Stimulated activated CD8-positive, alpha-beta memory T cell treated with anti-CD3 and anti-CD28 coated beads, Interleukin-2, amount 100 ng/mL, for 1 hour (primary cell): Measurements from ENCODE around the gene TRIOBP.

ENCODE experiments used
- DNase-seq, 2 donors: peaks; one replicate each; pipeline ENCODE4 v3.0.0-alpha.2; 2020; ENCODE audit warnings: low read depth in 2 of 2

Gene TRIOBP

DNA sequence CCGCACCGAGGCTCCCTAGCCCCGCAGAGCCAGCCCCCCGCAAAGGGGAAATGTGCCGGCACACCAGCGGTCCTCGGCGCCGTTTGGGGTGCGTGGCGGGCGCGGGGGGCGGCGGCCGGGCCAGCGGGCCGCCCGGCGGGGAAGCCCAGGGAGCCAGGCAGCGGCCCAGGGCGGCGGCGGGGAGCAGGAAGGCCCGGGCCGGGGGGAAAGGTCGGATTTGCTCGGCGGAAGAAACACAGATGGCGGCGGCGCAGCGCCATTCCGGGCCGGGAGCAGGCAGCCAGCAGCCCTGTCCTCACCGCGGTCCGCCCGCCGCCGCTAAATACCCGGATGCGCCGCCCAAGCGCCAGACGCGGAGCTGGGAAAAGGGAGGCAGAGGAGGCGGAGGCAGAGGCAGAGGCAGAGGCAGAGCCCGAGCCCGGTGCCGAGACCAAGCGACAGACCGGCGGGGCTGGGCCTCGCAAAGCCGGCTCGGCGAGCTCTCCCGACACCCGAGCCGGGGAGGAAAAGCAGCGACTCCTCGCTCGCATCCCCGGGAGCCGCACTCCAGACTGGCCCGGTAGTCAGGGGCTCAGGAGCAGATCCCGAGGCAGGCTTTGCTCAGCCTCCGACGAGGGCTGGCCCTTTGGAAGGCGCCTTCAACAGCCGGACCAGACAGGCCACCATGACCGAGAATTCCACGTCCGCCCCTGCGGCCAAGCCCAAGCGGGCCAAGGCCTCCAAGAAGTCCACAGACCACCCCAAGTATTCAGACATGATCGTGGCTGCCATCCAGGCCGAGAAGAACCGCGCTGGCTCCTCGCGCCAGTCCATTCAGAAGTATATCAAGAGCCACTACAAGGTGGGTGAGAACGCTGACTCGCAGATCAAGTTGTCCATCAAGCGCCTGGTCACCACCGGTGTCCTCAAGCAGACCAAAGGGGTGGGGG, 108.3 kb downstream of the TRIOBP start:
- DNase-seq, result peak; percentile 18 to 24

DNA sequence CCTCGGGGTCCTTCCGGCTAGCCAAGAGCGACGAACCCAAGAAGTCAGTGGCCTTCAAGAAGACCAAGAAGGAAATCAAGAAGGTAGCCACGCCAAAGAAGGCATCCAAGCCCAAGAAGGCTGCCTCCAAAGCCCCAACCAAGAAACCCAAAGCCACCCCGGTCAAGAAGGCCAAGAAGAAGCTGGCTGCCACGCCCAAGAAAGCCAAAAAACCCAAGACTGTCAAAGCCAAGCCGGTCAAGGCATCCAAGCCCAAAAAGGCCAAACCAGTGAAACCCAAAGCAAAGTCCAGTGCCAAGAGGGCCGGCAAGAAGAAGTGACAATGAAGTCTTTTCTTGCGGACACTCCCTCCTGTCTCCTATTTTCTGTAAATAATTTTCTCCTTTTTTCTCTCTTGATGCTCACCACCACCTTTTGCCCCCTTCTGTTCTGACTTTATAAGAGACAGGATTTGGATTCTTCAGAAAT, 109.0 kb downstream of the TRIOBP start:
- DNase-seq, result no peak

DNA sequence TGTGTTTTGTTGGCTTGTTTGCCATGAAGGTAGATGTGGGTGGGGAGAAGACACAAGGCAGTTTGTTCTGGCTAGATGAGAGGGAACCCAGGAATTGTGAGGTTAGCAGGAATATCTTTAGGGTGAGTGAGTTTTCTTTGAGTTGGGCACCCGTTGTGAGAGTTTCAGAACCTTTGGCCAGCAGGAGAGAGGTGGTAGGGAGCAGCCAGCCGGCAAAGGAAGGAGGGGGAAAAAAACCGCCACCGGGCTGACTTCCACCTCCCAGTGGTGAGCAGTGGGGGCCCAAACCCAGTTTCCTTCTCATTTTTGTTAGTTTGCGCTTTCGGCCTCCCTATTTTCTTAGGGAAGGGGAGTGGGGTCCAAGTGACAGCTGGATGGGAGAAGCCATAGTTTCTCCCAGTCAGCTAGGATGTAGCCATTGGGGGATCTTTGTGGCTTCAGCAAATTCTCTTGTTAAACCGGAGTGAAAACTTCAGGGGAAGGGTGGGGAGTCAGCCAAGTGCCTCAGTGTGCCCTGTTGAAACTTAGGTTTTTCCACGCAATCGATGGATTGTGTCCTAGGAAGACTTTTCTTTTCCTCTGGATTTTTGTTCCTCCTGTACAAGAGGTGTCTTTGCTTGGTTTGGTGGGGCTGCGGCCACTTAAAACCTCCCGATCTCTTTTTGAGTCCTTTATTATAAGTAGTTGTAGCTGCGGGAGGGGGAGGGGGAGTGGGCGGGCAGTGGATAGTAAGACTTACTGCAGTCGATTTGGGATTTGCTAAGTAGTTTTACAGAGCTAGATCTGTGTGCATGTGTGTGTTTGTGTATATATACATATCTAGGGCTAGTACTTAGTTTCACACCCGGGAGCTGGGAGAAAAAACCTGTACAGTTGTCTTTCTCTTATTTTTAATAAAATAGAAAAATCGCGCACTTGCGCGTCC, 109.8 kb downstream of the TRIOBP start:
- DNase-seq, result no peak

DNA sequence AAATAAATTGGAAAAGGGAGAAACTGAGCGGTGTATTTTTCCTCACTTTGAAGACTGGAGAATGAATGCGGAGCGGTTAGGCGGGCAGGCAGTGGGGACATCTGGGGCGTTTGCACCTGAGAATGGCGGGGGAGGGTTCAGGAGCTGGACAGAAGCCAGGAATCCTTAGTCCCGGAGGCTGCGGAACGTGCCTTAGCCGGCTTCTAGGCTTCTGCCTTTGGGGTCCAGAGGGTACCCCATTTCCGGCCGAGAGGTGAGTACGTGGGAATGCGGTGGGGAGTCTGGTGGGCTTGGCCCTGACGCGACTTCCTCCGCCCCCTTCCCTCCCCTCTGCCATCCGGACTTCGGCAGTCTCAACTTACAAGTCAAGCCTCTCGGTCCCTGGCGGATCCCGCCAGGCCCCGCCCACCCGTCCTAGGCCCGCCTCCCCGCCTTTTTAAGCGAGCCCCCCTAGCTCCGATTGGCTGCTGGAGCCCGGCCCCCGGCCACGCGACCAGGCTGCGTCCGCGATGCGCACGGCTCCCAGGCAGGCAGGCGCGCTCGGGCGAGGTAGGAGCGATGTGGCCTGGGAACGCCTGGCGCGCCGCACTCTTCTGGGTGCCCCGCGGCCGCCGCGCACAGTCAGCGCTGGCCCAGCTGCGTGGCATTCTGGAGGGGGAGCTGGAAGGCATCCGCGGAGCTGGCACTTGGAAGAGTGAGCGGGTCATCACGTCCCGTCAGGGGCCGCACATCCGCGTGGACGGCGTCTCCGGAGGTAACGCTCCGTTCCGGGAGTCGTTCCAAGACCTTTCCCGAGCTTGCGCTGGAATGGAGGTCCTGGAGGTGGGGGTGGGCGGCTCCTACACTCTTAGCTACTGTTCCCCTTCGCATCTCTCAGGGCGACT, 110.8 kb downstream of the TRIOBP start, which contains the start of gene GCAT:
TSS of gene GCAT (plus strand) at position 525 of the 884 bp plus-strand sequence. CDS start at position 559, 34 bp downstream.
- DNase-seq, result peak; percentile 52 to 74

DNA sequence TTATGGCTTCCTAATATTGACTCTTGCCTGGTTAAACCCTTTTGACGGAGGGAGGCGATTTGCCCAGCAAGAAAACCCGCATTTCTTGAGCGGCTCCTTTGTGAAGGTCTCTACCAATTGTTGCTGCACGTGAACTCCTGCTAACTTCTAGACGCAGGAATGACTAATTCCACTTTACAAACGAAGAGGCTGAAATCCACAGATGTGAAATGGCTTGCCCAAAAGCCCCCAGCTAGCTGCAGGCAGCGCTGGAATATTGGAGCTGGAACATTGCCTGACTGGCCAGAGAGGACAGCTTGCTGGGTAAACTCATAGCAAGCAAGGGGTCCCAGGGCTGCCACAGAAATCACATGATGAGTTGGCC, 111.4 kb downstream of the TRIOBP start:
- no peak for DNase-seq

DNA sequence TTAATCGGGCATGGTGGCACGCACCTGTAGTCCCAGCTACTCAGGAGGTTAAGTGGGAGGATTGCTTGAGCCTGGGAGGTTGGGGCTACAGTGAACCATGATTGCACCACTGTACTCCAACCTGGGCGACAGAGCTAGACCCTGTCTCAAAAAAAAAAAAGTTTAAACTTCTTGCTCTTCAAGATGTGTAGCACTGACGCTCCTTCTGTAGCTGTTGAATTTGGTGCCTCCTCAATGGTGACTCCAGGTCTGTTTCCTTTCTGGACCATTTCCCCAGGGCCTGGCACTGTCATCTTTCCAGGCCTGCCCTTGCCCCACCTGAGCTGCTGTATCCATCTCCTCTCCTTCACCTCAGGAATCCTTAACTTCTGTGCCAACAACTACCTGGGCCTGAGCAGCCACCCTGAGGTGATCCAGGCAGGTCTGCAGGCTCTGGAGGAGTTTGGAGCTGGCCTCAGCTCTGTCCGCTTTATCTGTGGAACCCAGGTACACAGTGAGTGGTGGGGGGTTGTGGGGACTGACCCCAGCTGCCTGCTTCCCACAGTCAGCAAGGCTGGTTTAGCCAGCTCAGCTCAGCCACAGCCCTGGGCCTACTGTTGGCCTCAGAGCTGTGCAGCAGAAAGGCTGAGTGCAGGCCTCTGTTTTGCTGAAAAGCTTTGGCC, 113.0 kb downstream of the TRIOBP start:
- no peak for DNase-seq

DNA sequence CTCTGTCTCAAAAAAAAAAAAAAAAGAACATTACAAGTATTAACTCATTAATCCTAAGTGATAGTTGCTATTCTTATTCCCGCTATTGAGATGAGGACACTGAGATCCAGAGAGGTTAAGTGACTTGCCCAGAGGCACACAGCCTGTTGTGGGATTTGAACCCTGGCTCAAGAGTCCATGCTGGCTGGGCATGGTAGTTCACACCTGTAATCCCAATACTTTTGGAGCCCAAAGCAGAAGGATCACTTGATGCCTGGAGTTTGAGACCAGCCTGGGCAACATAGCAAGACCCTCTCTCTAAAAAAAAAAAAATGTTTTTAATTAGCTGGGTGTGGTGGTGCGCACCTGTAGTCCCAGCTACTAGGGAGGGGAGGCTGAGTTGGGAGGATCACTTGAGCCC, 115.0 kb downstream of the TRIOBP start:
- DNase-seq, result no peak

DNA sequence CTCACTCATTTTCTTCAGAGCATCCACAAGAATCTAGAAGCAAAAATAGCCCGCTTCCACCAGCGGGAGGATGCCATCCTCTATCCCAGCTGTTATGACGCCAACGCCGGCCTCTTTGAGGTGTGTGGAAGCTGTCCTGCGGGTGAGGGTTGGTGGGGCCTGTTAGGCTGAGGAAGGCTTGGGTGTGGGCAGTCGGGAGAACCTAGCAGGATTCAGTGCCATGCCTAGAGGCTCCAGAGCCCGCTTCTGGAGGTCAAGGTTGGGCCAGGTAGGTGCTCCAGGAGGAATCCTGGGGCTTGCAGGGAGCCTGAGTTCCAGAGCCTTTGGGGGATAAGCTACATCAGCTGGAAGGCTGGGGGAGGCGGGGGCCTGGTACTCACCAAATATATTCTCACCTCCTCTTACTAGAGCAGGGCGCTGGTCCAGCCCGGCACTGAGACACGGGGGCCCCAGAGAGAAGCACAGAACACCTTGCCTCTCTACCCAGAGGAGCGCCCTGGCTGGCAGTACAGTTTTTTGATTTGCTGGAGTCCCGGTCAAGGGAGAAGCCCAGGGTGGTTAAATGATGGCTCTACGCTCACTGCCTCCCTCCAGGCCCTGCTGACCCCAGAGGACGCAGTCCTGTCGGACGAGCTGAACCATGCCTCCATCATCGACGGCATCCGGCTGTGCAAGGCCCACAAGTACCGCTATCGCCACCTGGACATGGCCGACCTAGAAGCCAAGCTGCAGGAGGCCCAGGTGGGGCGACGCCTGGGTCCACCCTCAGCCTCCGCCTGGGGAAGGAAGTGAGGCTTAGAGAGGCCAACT, 116.2 kb downstream of the TRIOBP start:
- DNase-seq, result no peak

DNA sequence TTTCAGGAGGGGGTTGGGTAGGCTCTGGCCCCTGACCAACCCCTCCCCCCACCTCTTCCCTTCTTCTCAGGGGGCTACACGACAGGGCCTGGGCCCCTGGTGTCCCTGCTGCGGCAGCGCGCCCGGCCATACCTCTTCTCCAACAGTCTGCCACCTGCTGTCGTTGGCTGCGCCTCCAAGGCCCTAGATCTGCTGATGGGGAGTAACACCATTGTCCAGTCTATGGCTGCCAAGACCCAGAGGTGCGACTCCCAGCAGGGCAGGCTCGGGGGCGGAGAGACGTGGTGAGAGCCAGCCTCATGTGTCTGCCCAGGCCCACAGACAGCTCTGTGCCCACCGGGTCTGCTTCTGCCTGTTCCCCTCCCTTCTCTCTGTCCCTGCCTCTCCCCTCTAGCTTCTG, 118.7 kb downstream of the TRIOBP start:
- DNase-seq, result no peak

DNA sequence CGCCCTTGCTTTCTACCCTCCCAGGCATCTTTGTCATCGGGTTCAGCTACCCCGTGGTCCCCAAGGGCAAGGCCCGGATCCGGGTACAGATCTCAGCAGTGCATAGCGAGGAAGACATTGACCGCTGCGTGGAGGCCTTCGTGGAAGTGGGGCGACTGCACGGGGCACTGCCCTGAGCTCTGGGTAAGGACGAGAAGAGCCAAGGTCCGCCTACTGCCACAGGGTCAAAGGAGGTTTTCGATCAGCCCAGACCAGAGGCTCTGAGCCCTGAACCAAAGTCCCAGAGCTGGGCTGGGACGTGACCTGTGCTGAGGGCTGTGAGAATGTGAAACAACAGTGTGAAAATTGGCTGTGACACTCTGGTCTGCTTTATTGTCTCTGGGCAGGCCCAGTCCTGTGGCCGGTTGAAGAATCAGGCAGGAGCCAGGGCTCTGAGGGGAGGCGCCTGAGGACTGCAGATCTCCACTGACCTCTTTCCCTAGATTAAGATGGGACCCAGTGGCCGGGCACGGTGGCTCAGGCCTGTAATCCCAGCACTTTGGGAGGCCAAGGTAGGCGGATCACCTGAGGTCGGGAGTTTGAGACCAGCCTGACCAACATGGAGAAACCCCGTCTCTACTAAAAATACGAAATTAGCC, 119.8 kb downstream of the TRIOBP start:
- DNase-seq, result no peak

DNA sequence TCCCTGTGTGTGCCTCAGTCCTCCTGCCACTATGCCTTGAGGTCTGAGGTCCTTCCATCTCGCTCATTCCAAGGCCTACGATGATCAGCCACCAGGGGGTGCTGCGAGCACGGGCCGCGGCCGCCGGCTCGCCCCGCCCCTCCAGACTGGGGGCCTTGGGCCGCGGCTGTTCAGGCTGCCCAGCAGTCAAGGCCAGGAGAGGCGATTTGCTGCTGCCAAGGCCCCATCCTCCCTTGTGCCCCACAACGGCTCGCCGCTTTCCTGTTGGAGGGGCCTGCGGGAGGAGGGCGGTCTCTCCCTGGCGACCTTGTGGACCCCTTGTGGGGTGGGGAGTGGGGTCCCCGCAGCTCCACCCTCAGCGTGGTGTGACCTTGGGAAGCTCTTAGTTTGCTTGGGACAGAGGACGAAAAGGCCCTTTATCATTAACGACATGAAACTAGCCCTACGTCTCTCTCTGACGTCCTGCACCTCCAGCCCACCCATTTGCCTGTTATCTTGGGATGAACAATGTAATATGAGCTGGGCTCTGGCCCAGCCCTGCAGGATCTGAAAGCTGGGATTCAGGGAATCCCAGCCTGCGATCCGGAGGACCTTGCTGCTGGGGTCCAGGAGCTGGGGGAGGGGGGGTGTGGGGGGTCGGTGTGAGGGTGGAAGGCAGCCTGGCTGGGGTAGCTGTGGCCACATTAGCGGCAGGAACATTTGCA, 121.0 kb downstream of the TRIOBP start:
- DNase-seq, result peak; percentile 64 to 66

DNA sequence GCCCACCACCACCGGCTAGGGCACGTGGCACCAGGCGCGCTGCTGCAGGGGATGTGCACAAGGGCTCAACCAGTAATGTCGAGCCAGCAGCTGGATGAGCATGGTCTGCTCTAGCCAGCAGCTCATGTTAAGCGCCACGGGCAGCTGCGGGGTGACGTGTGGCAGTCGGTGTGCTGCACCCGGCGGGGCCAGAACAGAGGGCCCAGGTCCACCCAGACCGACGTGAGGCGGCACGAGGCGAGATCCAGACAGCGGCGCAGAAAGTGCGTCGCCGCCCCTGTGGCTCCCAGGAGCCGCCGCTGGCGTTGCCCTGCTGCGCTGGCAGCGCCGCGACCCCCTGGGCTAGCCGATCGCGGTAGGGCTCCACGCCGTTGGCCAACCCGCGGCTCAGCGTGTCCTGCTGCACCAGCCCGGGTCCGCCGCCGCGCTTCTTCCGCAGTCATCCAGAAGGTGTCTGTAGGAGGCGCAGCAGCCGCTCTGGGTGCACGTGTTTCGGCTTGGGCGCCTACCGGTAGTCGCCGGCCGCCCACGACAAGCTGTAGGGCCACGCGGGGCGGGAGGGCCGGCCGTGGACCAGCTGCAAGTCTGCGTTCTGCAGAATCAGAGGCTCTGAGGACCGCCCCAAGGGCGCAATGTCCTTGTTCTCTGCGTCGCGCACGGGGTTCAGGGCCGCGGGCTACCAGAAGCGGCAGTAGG, 121.7 kb downstream of the TRIOBP start:
- DNase-seq, result peak; percentile 26 to 43

DNA sequence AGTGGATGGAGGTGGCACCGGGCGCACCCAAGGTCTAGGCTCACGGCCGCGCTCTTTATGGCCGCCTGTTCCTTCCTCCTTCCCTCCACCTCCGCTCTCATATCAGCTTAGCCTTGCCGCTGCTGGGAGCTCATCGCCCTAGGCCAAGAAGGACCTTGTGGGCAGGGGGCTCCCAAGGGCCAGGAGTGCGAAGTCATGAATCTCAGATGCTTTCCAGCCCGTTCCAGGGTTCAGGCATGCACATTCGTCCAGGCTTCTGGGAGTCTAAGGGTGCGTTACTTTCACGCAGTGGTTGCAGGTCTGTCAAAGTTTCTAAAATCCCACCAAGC, 122.2 kb downstream of the TRIOBP start:
- DNase-seq, result no peak

DNA sequence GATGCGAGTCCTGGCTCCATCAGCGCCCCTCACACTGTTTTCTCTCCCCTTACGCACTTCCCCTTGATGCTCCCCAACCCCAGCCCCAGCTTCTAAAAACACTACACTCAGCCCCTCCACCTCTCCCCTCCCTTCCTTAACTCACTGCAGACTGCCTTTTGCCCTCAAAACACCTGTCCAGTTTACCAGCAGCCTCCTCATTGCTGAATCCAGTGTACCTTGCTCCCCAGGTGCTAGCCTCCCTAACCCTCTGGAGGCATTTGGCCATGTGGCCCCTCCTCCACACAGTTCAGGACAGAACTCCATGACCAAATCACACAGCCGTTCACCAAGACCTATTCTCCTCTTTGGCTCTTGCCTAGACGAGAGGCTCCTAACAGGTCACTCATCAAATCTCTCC, 123.5 kb downstream of the TRIOBP start:
- no peak for DNase-seq

DNA sequence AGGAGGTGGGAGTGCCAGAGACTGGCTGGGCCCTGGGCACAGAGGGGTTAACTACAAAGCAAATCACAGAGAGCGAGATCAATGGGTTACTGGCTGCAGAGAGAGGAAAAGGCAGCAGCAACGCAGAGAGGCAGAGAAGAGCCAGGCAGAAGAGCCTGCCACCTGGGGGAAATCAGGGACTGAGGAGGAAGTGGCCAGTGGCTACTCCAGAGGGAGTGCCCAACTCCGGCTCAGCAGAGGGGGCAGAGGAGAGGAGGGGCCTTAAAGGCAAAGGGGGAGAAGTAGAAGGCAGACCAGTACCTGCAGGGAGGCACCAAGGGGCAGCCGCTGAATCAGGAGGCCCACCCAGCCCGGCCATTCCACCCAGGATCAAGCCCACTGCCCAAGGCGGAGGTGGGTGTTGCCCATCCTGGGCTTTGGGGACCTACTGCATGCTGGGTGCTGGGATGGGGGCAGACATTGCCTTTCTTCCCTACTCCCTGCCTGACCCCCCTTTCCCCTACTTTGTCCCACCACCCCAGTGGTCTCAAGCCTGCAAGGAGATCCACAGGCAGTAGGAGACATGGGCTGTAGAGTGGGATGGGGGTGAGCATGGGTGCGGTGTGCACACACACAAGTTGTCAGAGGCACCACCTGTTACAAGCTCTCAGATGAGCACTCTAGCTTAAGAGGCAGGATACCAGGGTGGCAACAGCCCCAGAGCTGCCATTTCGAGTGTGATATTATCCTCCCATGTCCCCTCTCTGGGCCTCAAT, 125.4 kb downstream of the TRIOBP start:
- no peak for DNase-seq

DNA sequence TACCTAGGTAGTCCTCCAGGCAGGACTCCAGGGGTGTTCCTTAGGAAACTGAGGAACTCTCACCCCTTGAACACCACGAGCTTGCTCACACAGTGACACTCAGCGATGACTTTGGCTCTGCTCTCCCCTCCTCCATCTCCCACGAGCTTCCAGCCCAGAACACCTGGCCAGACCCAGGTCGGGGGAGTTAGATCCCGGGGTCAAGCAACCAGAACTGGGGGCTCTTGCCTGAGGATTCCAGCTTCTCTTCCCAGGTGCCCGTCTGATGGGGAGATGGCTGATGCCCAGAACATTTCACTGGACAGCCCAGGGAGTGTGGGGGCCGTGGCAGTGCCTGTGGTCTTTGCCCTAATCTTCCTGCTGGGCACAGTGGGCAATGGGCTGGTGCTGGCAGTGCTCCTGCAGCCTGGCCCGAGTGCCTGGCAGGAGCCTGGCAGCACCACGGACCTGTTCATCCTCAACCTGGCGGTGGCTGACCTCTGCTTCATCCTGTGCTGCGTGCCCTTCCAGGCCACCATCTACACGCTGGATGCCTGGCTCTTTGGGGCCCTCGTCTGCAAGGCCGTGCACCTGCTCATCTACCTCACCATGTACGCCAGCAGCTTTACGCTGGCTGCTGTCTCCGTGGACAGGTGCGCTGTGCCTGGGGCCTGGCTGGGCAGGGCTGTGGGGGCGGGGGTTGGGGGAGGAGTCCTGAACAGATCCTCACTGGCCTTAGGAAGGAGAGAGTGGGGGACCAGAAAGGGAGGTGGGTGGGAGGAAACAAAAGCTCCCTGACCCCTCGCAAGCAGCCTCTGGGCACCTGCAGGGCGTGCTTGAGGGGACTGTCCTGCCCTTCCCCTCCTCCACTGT, 126.5 kb downstream of the TRIOBP start, which contains the start of gene GALR3:
TSS of gene GALR3 (plus strand) at position 249 of the 852 bp plus-strand sequence. CDS start at position 274, 25 bp downstream.
- DNase-seq, result no peak
